AG04450 (cell line): Measurements from ENCODE around the gene MON2. TPM values are rescaled to one million over a fixed set of nuclear protein-coding genes. Genes with fewer than 3 reads are reported as not detected.

Experiments used
- CTCF ChIA-PET: fragments of 300-600, 350-600 bp; formaldehyde crosslinking; extraction: SDS; loops from one replicate; lab custom pipeline; 2022; ENCODE audit warnings: antibody characterized with exemption, inconsistent platforms; lab: Charles Lee
- POLR2A ChIA-PET: fragments of 350-600 bp; formaldehyde crosslinking; extraction: SDS; loops from one replicate; lab custom pipeline; 2021; ENCODE audit warnings: antibody characterized with exemption, inconsistent platforms; lab: Yijun Ruan, JAX
- DNase-seq: peaks from one replicate; pipeline ENCODE4 v3.0.0-alpha.2; 2011; ENCODE audit warnings: low read depth, low spot score
- H3K27ac ChIP-seq: one replicate; pipeline ENCODE4 v1.5.1; 2012; ENCODE audit warnings: low read depth, low read length, control low read depth
- H3K27me3 ChIP-seq: one replicate; pipeline ENCODE4 v1.6.0; 2012; ENCODE audit warnings: low read length; ENCODE audit not compliant: control insufficient read depth, insufficient read depth
- H3K4me3 ChIP-seq: 2 replicates; pipeline ENCODE4 v1.5.1; 2011; ENCODE audit warnings: mild to moderate bottlenecking, low read depth, low read length, control low read depth
- H3K9me3 ChIP-seq: 2 replicates; pipeline ENCODE4 v1.5.1; 2012; ENCODE audit warnings: low read length; ENCODE audit not compliant: control insufficient read depth, insufficient read depth
- polyA plus RNA-seq: library from polyadenylated mRNA; depleted of rRNA; stranded (reverse); fragments of >200 nt; gene quantifications from 2 replicates; pipeline ENCODE4 v1.2.3, GENCODE V29; 2011
- TF ChIP-seq, protein P1 (sequence below): IDR thresholded peaks from 2 replicates; pipeline ENCODE4 v1.5.1; 2011; ENCODE audit warnings: low read depth, low read length, control low read depth, inconsistent platforms

Gene MON2
- polyA plus RNA-seq, 1 experiment = 24.2 TPM

DNA sequence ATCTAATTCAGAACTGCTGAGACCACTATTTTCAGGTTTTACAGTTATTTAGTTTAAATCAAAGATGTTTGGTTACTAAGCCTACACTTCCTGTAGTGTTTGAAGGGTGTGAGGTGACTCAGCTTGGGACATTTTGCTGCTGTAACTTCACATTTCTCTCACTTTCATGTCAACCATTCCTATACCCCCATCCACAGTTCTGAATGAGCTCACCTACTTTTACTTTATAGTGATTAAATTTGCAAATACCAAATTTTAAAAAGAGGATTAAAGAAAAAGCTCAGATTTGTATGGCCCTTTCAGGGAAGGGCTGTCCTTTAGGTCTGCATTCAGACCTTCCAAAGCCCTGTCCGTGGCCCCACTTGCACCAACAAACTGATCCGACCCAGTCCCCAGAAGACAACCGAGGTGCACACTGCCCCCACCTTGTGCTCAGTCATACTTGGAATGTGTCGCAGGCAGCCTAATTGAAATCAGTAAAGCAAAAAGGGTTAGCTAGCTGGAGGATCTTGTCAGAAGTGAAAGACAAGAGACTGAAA, 174.4 kb downstream of the MON2 start:
- ChIA-PET CTCF (no interaction called here), POLR2A (no interaction called here)
- no peak overlapping the region for H3K4me3 ChIP-seq
- peaks cover 2% of the 10 kb centered on the region for H3K27me3 ChIP-seq
- H3K27ac ChIP-seq = no peak overlapping the region
- DNase-seq = no peak
- no peaks in the 10 kb centered on the region for H3K9me3 ChIP-seq
- TF ChIP-seq, protein P1, sequence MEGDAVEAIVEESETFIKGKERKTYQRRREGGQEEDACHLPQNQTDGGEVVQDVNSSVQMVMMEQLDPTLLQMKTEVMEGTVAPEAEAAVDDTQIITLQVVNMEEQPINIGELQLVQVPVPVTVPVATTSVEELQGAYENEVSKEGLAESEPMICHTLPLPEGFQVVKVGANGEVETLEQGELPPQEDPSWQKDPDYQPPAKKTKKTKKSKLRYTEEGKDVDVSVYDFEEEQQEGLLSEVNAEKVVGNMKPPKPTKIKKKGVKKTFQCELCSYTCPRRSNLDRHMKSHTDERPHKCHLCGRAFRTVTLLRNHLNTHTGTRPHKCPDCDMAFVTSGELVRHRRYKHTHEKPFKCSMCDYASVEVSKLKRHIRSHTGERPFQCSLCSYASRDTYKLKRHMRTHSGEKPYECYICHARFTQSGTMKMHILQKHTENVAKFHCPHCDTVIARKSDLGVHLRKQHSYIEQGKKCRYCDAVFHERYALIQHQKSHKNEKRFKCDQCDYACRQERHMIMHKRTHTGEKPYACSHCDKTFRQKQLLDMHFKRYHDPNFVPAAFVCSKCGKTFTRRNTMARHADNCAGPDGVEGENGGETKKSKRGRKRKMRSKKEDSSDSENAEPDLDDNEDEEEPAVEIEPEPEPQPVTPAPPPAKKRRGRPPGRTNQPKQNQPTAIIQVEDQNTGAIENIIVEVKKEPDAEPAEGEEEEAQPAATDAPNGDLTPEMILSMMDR = no peak

DNA sequence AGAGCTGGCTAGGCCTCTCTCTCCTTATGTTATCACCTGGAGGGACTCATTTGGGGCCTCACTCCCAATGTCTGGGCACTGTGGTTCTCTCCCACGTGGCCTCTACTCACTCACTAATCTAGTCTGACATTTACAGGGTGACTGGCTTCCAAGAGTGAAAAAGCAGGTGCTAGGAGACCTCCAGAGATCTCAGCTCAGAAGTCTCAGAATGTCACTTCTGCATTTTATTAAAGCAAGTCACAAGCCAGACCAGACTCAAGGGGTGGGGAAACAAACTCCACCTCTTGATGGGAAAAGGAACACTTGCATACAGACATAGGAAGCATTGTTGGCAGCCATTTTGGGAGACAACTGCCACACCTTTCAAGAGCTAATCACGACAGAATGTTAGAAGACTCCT, 175.9 kb downstream of the MON2 start:
- ChIA-PET CTCF (no interaction called here), POLR2A (no interaction called here)
- H3K27ac ChIP-seq = no peak overlapping the region
- no peak for DNase-seq
- TF ChIP-seq, protein P1 = no peak
- H3K4me3 ChIP-seq = no peak overlapping the region
- H3K27me3 ChIP-seq = no peaks in the 10 kb centered on the region
- H3K9me3 ChIP-seq = no peaks in the 10 kb centered on the region

DNA sequence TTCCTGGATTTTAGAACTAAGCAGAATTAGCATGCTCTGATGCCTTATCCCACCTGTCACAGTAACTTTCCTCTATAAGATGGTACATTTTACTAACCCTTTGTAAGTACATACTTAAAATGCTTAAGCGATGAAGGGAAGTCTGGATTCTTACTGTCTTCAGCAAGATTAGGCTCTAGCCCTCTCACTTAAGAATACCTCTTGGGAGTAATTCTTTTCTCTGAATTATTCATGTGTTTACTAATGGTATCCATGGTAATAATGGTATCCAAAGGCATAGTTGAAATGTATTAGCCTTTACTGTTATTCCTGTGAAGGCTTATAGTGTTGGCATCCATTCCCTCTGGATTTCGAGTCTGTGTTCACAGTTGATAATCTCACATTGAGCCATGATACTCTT, 176.9 kb downstream of the MON2 start:
- no peak for DNase-seq
- H3K27me3 ChIP-seq = no peaks in the 10 kb centered on the region
- no peak overlapping the region for H3K27ac ChIP-seq
- TF ChIP-seq, protein P1 = no peak
- H3K9me3 ChIP-seq = no peaks in the 10 kb centered on the region
- no peak overlapping the region for H3K4me3 ChIP-seq
- ChIA-PET POLR2A (no interaction called here), CTCF (no interaction called here)

DNA sequence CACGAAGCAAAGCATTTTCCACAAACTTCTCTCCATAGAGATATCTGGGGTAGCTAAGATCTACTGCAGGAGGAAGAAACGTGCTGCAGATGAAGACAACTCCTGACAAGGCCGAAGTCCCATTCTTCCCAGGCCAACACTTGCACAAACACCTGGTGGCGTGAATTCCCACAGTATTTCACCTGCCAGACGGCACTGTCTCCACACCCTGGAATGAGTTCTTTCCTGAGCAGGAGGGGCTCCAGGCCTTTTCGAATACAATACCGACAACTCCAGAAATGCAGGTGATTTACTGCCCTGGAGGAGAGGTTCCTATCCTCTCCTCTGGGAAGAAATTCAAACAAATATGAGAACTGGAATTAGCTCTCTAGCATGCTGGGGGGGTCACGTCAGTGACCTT, 179.9 kb downstream of the MON2 start:
- POLR2A ChIA-PET = no interaction called here
- DNase-seq = no peak
- no peak overlapping the region for H3K4me3 ChIP-seq
- H3K27me3 ChIP-seq = no peaks in the 10 kb centered on the region
- H3K9me3 ChIP-seq = no peaks in the 10 kb centered on the region
- H3K27ac ChIP-seq = no peak overlapping the region
- CTCF ChIA-PET = no interaction called here
- TF ChIP-seq, protein P1 = no peak

DNA sequence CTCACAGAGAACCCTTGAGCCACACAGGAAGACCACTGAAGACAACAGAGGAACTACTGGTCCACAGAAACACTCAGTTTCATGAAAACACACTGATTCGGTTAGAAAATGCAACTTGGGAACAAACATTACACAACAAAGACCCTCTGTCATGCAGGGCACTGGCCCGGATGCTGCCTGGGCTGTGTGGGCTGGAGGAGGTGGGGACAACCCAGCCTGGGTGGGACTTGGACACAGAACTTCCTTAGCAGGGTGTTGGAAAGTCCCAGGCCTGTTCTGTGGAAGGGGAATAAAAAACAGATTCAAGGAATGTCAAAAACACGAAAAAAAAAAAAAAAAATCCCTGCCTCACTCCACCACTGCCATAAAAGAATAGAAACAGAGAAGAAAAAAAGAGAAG, 181.0 kb downstream of the MON2 start:
- Histone ChIP-seq H3K27me3 (no peaks in the 10 kb centered on the region), H3K9me3 (no peaks in the 10 kb centered on the region), H3K27ac (no peak overlapping the region), H3K4me3 (no peak overlapping the region)
- POLR2A ChIA-PET = no interaction called here
- DNase-seq = no peak
- TF ChIP-seq, protein P1 = no peak
- CTCF ChIA-PET = interaction anchor here (0.8 kb wide), 1 partner anchor 17 kb away, joined by 5 read pairs; no protein-coding TSS in a partner anchor
